ENCODE measurements around the gene FNIP2.
"Not testable (repeated sequence)": the region's sequence is repeated elsewhere in the genome, so short reads cannot be mapped to it uniquely, and the experiment has no call there.

FNIP2 gene

DNA sequence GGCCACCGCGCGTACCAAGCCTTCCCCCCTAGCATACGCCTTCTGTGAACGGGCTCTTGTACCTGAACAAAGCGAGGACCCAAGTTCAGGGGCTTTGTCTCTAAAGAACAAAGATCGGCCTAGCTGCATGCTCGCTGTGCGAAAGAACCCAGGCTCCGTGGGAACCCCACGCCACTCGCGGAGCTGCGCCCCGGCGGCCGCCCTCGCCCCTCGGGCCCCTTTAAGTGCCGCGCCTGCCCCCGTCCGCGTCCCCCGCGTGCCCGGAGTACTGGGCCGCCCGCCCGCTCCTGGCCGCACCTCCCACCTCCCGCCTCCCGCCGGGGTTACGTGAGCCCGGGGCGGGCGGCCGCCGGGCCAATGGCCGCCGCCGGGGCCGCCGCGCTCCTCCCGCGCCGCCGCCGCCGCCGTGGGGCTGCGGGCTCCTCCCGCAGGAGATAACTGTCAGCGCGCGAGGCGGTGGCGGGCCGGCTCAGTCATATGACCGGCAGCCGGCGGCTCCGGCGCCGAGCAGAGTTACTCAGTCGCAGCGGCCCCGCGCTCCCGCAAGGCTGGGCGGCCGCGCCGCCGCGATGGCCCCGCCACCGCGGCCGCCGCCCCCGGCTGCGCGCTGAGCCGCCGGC lies at the start of gene FNIP2:
FNIP2 (plus strand) TSS at position 472 of the 620 bp plus-strand sequence. CDS start 187 bp downstream, outside the sequence.
- DNase-seq (ENCODE audit: low spot score): peak; percentile 71

DNA sequence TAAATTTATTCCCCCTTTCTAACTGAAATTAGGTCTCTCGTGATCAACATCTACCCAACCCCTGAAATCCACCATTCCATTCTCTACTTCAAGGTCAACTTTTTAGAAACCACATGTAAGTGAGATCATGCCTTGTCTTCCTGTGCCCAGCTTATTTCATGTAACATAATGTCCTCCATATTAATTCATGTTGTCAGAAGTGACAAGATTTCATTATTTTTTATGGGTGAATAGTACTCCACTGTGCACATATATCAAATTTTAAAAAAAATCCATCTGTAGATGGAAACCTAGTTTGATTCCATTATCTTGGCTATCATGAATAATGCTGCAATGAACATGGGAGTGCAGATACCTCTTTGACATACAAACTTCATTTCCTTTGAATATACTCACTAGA lies 47.1 kb upstream of the FNIP2 start:
- DNase-seq (ENCODE audit: low spot score): no peak

DNA sequence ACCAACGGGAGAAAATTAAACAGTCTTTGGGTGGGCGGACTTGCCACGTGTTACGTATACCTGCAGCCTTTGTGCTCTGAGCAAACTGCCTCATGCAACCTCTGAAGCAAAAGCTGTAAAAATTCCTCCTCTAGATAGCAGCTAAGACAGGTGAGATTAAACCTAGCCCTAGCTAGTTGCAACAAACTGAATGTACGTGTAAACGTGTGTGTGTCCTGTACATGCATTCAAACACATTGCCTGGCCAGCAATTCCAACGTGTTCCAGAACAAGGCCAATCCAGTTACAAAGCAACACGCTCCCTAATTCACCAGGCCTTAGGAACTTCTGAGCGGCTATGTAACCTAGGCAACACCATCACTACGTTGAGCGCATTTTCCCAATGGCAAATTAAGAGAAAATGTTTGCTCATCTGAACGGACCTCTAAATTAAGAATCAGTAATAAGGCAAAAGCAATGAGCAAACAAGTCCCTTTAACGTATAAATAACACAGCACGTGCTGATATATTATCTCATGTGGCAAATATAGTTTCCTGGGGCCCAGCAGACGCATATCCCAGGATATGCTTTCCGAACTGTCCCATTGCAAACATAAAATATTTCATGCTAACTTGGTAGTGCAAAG lies 46.4 kb upstream of the FNIP2 start:
- peak; percentile 65 for DNase-seq (ENCODE audit: low spot score)

DNA sequence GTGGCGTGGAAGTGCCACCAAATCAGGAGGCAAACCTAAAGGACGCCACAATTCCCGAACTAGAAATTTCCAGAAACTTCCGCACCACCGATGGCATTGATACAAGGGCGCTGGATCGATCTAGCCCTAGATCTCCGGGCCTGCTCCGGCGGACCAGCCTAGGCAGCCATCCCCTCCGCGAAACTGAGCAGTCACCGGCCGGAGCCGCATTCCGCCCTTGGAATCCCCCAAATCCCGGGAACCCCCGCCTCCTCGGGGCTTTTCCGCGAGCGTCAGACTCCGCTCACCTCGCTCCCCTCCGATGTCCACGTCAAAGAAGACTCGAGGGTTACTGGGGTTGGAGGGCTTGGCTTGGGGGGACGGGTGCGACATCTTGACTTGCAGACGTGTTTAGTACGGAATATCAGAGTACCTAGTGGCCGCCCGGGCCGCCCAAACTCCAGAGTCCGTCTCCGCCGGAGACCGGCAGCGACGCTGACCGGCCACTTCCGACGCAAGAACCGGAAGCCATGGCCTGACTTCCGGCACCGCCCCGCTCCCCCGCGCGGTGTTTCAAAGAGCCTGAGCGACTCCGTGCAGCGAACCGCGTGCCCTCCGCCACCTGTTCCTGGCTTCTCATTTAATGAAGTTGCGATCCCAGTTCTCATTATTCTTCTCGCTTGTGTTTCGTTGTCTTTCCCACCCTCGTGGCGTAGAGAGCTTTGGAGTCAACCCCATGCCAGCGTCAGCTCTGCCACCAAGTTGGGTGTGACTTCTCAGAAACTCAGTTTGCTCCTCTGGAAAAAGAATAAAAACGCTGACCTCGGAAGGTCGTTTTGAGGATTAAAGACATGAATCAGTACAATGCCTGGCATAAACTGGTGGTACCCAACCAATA lies 45.7 kb upstream of the FNIP2 start, which contains the start of gene PPID:
PPID (minus strand) TSS at position 480 of the 877 bp plus-strand sequence; CDS start at position 372, 108 bp downstream.
- peak; percentile 80 for DNase-seq (ENCODE audit: low spot score)

GRCh38 chr4:158724637-158725036 lies 44.2 kb upstream of the FNIP2 start:
- no peak for DNase-seq (ENCODE audit: low spot score)

- no peak for DNase-seq (ENCODE audit: low spot score)
Observed at GRCh38 chr4:158726633-158727032, 42.2 kb upstream of the FNIP2 start.

- DNase-seq (ENCODE audit: low spot score): no peak
Observed at GRCh38 chr4:158728236-158728635, 40.6 kb upstream of the FNIP2 start.

GRCh38 chr4:158729716-158730559 lies 38.9 kb upstream of the FNIP2 start:
- peak; percentile 85 for DNase-seq (ENCODE audit: low spot score)

- no peak for DNase-seq (ENCODE audit: low spot score)
Observed at GRCh38 chr4:158738866-158739265, 30.0 kb upstream of the FNIP2 start.

- DNase-seq (ENCODE audit: low spot score): no peak
Observed at GRCh38 chr4:158739600-158739999, 29.2 kb upstream of the FNIP2 start.

DNA sequence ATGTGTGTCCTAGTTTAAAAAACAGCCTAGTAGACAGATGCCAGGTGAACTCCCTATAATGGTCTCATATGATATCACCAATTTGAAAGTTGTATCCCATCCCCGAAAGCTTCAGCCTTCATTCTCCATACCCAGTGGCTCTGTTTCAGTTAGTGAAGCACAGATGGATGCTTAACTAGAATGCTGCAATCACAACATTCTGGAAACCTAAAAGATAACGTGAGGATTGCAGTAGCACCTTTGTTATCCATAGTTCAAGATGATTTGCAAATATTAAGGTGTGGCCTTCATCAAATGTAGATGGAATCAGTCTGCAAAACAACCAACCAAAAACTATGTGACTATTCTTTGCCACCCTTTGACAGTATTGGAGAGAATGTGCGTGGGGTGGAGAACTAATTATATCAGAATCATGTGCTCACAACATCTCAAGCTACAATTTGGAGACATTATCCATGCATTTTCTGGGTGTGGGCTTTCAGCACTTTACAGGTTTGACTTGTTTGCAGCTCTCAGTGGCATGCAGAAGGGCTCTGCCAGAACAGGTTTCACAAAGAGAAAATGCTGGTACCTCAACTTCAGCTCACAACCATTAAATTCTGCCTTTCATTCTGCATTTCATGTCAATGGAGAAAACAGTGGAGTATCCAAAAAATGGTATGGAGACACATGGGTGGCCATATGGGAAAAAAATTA lies 27.4 kb upstream of the FNIP2 start:
- no peak for DNase-seq (ENCODE audit: low spot score)

GRCh38 chr4:158746537-158746936 lies 22.3 kb upstream of the FNIP2 start:
- not testable (repeated sequence) for DNase-seq (ENCODE audit: low spot score)

DNA sequence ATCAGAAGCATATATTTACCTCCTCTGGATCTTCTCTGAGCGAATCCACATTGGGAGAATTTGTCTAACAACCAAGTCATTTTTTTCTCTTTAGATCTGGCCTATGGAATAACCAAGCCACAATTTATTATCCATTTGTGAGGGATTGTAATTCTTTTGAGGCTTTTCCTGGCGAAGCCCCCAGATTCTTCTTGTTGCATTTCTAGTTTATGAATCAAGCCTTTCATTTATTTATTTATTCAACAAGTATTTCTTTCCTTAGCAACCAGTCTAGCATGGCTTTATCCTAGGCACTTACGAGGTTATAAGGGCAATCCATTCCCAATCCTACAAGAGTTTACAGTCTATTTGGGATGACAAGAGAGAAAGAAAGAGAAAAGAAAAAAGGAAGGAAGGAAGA lies 18.4 kb upstream of the FNIP2 start:
- no peak for DNase-seq (ENCODE audit: low spot score)

DNA sequence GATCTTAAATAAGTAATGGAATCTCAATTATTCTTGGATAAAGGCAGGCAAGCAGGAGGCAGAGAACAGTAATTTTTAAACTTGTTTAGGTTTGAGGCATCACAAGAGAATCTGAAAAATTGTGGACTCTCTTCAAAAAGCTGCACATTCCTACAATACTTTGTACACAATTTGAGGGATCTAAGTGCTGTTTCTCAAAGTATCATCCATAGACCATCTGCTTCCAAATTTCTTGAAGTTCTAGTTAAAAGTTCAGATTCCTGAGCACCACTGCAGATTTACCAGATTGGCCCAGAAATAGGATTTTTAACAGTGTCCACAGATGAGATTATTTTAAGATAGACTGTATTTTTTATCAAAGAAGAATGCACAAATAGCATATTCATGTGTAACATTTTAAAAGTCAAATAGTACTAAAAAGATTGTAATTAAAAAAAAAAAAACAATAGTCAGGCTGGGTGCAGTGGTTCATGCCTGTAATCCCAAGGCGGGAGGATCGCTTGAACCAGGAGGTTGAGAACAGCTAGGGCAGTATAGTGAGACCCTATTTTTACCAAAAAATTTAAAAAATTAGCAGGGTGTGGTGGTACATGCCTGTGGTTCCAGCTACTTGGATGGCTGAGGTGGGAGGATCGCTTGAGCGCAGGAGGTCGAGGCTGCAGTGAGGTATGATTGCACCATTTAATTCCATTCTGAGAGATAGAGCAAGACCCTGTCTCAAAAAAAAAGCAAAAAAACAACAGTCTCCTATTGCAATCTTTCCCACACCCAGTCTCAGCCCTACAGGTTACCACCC lies 14.2 kb upstream of the FNIP2 start:
- DNase-seq (ENCODE audit: low spot score): no peak

DNA sequence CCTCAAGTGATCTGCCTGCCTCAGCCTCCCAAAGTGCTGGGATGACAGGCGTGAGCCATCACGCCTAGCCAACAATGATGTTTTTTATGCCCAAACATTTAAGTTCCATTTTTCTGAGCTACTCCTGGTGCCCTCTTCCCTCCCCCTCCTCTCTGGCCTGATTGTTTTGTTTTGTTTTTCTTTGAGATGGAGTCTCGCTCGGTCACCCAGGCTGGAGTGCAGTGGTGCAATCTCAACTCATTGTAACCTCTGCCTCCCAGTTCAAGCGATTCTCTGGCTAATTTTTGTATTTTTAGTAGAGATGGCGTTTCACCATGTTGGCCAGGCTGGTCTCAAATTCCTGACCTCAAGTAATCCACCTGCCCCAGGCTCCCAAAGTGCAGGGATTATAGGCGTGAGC lies 13.0 kb upstream of the FNIP2 start:
- DNase-seq (ENCODE audit: low spot score): not testable (repeated sequence)

GRCh38 chr4:158756588-158756987 lies 12.2 kb upstream of the FNIP2 start:
- no peak for DNase-seq (ENCODE audit: low spot score)

DNA sequence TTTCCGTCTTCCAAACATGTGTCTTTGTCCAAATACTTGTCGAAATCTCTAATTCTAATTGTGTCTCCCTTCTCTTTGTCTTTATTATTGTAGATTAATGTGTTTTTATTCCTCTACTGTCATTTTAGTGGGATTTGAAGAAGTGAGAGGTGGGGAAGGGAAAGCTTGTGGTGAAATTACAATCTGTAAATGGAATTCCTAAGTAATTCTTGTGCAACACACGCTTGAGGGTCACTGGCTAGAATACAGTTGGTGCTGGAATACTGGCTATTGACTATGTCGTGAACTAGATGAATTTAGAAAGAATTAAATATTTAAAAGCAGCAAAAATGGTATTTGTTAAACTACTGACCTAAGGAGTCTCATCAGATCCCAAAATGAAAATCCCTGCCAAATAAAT lies 10.7 kb upstream of the FNIP2 start:
- no peak for DNase-seq (ENCODE audit: low spot score)

DNA sequence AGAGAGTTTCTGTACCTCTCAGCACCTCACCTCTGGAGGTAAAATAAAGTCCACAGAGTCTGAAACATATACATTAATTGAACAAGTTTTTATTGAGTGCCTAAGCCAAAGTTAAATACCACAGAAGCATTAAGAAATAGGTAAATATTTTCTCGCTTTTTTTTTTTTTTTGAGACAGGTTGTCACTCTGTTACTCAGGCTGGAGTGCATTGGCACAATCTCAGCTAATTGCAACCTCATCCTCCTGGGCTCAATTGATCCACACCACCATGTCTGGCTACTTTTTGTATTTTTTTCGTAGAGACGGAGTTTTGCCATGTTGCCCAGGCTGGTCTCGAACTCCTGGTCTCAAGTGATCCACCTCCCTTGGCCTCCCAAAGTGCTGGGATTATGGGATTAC lies 10.1 kb upstream of the FNIP2 start:
- no peak for DNase-seq (ENCODE audit: low spot score)

- not testable (repeated sequence) for DNase-seq (ENCODE audit: low spot score)
Observed at GRCh38 chr4:158759539-158759938, 9.3 kb upstream of the FNIP2 start.

DNA sequence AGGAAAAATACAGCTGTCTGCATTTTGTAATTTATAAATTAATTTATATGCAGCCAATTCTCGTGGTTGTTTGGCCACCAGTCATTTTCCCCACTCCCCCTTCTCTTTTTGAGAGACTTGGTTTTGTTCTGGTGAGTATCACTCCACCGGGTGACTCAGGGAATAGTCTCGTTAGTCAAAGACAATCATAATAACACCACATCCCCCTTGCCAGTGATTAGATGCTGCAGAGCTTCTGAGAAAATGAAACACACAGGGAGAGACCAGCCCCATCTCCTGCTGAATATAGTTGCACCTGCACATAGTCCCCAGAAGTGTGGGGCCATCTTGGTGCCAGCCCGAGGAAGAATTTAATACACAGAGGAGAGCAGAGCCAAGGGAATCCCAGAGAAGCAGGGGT lies 8.0 kb upstream of the FNIP2 start:
- DNase-seq (ENCODE audit: low spot score): no peak
